Suppressor macrophage treated with lipopolysaccharide for 1 hour (primary cell): Measurements from ENCODE around the gene RNU1-3.
A peak's percentile ranks its signal among the peaks of the same experiment; 100 is the strongest.
"Not testable (repeated sequence)": the region's sequence is repeated elsewhere in the genome, so short reads cannot be mapped to it uniquely, and the experiment has no call there.

Experiments used
- DNase-seq, 3 donors: peaks; one replicate each; pipeline ENCODE4 v3.0.0-alpha.2; 2020 to 2022

Gene RNU1-3

GRCh38 chr1:16651560-16651959, 15.2 kb downstream of the RNU1-3 start:
- peak in 1 of 3 donors; percentile 7 for DNase-seq

GRCh38 chr1:16649960-16650359, 16.8 kb downstream of the RNU1-3 start:
- not testable (repeated sequence) for DNase-seq

GRCh38 chr1:16649390-16649789, 17.4 kb downstream of the RNU1-3 start:
- DNase-seq = not testable (repeated sequence)

- not testable (repeated sequence) for DNase-seq
Measured at GRCh38 chr1:16648756-16649155, 18.0 kb downstream of the RNU1-3 start.

- DNase-seq = not testable (repeated sequence)
Measured at GRCh38 chr1:16648250-16648649, 18.5 kb downstream of the RNU1-3 start.

- DNase-seq = not testable (repeated sequence)
Measured at GRCh38 chr1:16647179-16648176, 19.3 kb downstream of the RNU1-3 start.

- DNase-seq = not testable (repeated sequence)
Measured at GRCh38 chr1:16646716-16647115, 20.0 kb downstream of the RNU1-3 start.

GRCh38 chr1:16646061-16646664, 20.6 kb downstream of the RNU1-3 start:
- peak in 1 of 3 donors; percentile 12 for DNase-seq

- DNase-seq = peak in 1 of 3 donors; percentile 18
Measured at GRCh38 chr1:16645271-16646060, 21.3 kb downstream of the RNU1-3 start.

- DNase-seq = peak; percentile 96 to 100 (median 99)
Measured at GRCh38 chr1:16644482-16645270, 22.1 kb downstream of the RNU1-3 start.

- DNase-seq = no peak
Measured at GRCh38 chr1:16644193-16644481, 22.6 kb downstream of the RNU1-3 start.

GRCh38 chr1:16643476-16644192, 23.1 kb downstream of the RNU1-3 start:
- peak in 2 of 3 donors; percentile 10 to 21 for DNase-seq

- peak in 1 of 3 donors; percentile 18 for DNase-seq
Measured at GRCh38 chr1:16643001-16643411, 23.7 kb downstream of the RNU1-3 start.

- DNase-seq = peak in 1 of 3 donors; percentile 16
Measured at GRCh38 chr1:16642025-16642966, 24.5 kb downstream of the RNU1-3 start.

GRCh38 chr1:16641159-16641975, 25.4 kb downstream of the RNU1-3 start:
- DNase-seq = peak in 1 of 3 donors; percentile 18

GRCh38 chr1:16639091-16640031, 27.4 kb downstream of the RNU1-3 start:
- DNase-seq = peak in 1 of 3 donors; percentile 17

GRCh38 chr1:16637941-16638778, 28.6 kb downstream of the RNU1-3 start:
- peak in 1 of 3 donors; percentile 16 for DNase-seq
